A549 (cell line): ENCODE results near the gene CTNNA3.

ENCODE experiments used
- CTCF ChIP-seq: fragments of >200 bp; sonication (Bioruptor Twin); formaldehyde crosslinking; IDR thresholded peaks from 3 replicates; pipeline ENCODE4 v1.5.1; 2016
- E2F6 ChIP-seq: IDR thresholded peaks from 2 replicates; pipeline ENCODE4 v1.6.1; 2012; ENCODE audit warnings: low read depth, borderline replicate concordance
- MAX ChIP-seq: IDR thresholded peaks from 2 replicates; pipeline ENCODE4 v1.6.1; 2012
- MAZ ChIP-seq: fragments of 150-350 bp; IDR thresholded peaks from 2 replicates; pipeline ENCODE4 v1.6.1; 2014; ENCODE audit warnings: antibody characterized with exemption, low read depth, low read length, borderline replicate concordance
- RAD21 ChIP-seq, 2 experiments: fragments of >200 bp in 1 of 2; sonication (Bioruptor Twin) in 1 of 2; formaldehyde crosslinking in 1 of 2; IDR thresholded peaks in 1 of 2; conservative IDR thresholded peaks in 1 of 2; 2 replicates in 1 of 2; 3 replicates in 1 of 2; pipeline ENCODE4 v1.6.1; 2012 to 2018; ENCODE audit warnings: inconsistent platforms in 1 of 2
- TFCP2L1 ChIP-seq: fragments of 250-450 bp; sonication (Bioruptor Pico); IDR thresholded peaks from 2 replicates; pipeline ENCODE4 v1.5.0; 2021; ENCODE audit warnings: mild to moderate bottlenecking
- ZSCAN20 ChIP-seq: fragments of 250-450 bp; sonication (Bioruptor Pico); IDR thresholded peaks from 2 replicates; pipeline ENCODE4 v1.8.0; 2022; ENCODE audit warnings: mild to moderate bottlenecking, moderate library complexity

- TF ChIP-seq E2F6 (no peak), CTCF (no peak), MAZ (no peak), RAD21 (conservative IDR thresholded peaks at IDR 0.05 in 1 of 2, IDR thresholded peaks at IDR 0.05 in 1 of 2) (no peak), MAX (no peak), ZSCAN20 (no peak), TFCP2L1 (no peak)
These were observed 1359.2 kb downstream of the CTNNA3 start for GRCh38 chr10:66336791-66337190.
